SK-N-SH (cell line): Measurements from ENCODE around the gene HNF1A. TPM values are rescaled to one million over a fixed set of nuclear protein-coding genes. Genes with fewer than 3 reads are reported as not detected.

ENCODE experiments used
- CTCF ChIA-PET: fragments of 300-600, 350-600 bp; formaldehyde crosslinking; extraction: SDS; loops from one replicate; lab custom pipeline; 2021; lab: Yijun Ruan, JAX
- POLR2A ChIA-PET: fragments of 350-600 bp; sonication (Branson Sonifier 250); formaldehyde crosslinking; extraction: SDS; loops from one replicate; lab custom pipeline; 2020; ENCODE audit warnings: antibody characterized with exemption, inconsistent platforms; lab: Yijun Ruan, JAX
- DNase-seq: peaks from one replicate; pipeline ENCODE4 v3.0.0; 2012
- H2AFZ ChIP-seq: fragments of 200-600 bp; sonication (generic); 2 replicates; pipeline ENCODE4 v1.8.1; 2016; ENCODE audit warnings: antibody characterized with exemption, mild to moderate bottlenecking, low read depth
- H3F3A ChIP-seq: fragments of 200-600 bp; sonication (generic); replicated peaks from 2 replicates; pipeline ENCODE3; 2016; ENCODE audit warnings: antibody characterized with exemption, mild to moderate bottlenecking; ENCODE audit not compliant: insufficient read depth
- H3K27ac ChIP-seq, 2 experiments: fragments of 200-500 bp in 1 of 2; fragments of 200-600 bp in 1 of 2; sonication (Bioruptor generic) in 1 of 2; sonication (generic), shearing (Covaris generic) in 1 of 2; 2 replicates each; pipeline versions ENCODE4 v1.5.1 to v1.6.1; 2014 to 2016; ENCODE audit warnings: low read depth in 2 of 2, inconsistent platforms in 1 of 2, low read length in 1 of 2, mild to moderate bottlenecking in 1 of 2, mixed read lengths in 1 of 2
- H3K27me3 ChIP-seq: fragments of 200-600 bp; sonication (generic), shearing (Covaris generic); 2 replicates; pipeline ENCODE4 v1.6.1; 2016; ENCODE audit warnings: mixed run types; ENCODE audit not compliant: insufficient read depth
- H3K36me3 ChIP-seq, 2 experiments: fragments of 200-500 bp in 1 of 2; fragments of 200-600 bp in 1 of 2; sonication (Bioruptor generic) in 1 of 2; sonication (generic) in 1 of 2; replicated peaks in 1 of 2; 2 replicates each; pipeline versions ENCODE3 to v1.5.1; 2014 to 2016; ENCODE audit warnings: low read length in 1 of 2, mild to moderate bottlenecking in 1 of 2; ENCODE audit not compliant: insufficient read depth in 2 of 2, control insufficient read depth in 1 of 2
- H3K4me1 ChIP-seq, 2 experiments: fragments of 200-500 bp in 1 of 2; fragments of 200-600 bp in 1 of 2; sonication (Bioruptor generic) in 1 of 2; sonication (generic), shearing (Covaris generic) in 1 of 2; 2 replicates each; pipeline versions ENCODE4 v1.5.1 to v1.6.1; 2014 to 2016; ENCODE audit warnings: low read depth in 1 of 2, low read length in 1 of 2, mixed run types in 1 of 2; ENCODE audit not compliant: insufficient read depth in 2 of 2, control insufficient read depth in 1 of 2
- H3K4me2 ChIP-seq: fragments of 200-600 bp; sonication (generic), shearing (Covaris generic); 2 replicates; pipeline ENCODE4 v1.6.1; 2017; ENCODE audit warnings: mixed run types
- H3K4me3 ChIP-seq, 2 experiments: fragments of 200-500 bp in 1 of 2; fragments of 200-600 bp in 1 of 2; sonication (Bioruptor generic) in 1 of 2; sonication (generic), shearing (Covaris generic) in 1 of 2; 2 replicates each; pipeline versions ENCODE4 v1.5.1 to v1.8.1; 2014 to 2016; ENCODE audit warnings: low read depth in 2 of 2, inconsistent platforms in 1 of 2, low read length in 1 of 2, mild to moderate bottlenecking in 1 of 2, mixed read lengths in 1 of 2, moderate library complexity in 1 of 2
- H3K79me2 ChIP-seq: fragments of 200-600 bp; sonication (generic); 2 replicates; pipeline ENCODE4 v1.8.1; 2017; ENCODE audit warnings: mild to moderate bottlenecking; ENCODE audit not compliant: insufficient read depth
- H3K9ac ChIP-seq: fragments of 200-600 bp; sonication (generic); 2 replicates; pipeline ENCODE4 v1.6.1; 2017; ENCODE audit warnings: mixed run types
- H3K9me2 ChIP-seq: fragments of 200-600 bp; sonication (generic); 2 replicates; pipeline ENCODE4 v1.6.1; 2017; ENCODE audit warnings: mixed run types
- H3K9me3 ChIP-seq: fragments of 200-600 bp; sonication (generic); 2 replicates; pipeline ENCODE4 v1.6.1; 2017; ENCODE audit warnings: mixed run types, mild to moderate bottlenecking, moderate library complexity
- H4K20me1 ChIP-seq: fragments of 200-600 bp; sonication (generic); 2 replicates; pipeline ENCODE4 v1.6.1; 2017; ENCODE audit warnings: mild to moderate bottlenecking, mixed run types; ENCODE audit not compliant: insufficient read depth
- CHD2 ChIP-seq: fragments of 150-350 bp; IDR thresholded peaks from 2 replicates; pipeline ENCODE4 v1.6.1; 2018; ENCODE audit warnings: low read length; ENCODE audit not compliant: partially characterized antibody
- EP300 ChIP-seq, 2 experiments: IDR thresholded peaks; 2 replicates each; pipeline versions ENCODE4 v1.4.0 to v1.6.1; 2012; ENCODE audit warnings: borderline replicate concordance in 1 of 2, low read depth in 1 of 2, low read length in 1 of 2
- EZH2phosphoT487 ChIP-seq: fragments of 200-600 bp; sonication (generic); IDR thresholded peaks from 2 replicates; pipeline ENCODE4 v1.6.1; 2017; ENCODE audit warnings: low read depth, mixed run types, mild to moderate bottlenecking, antibody characterized with exemption, moderate library complexity, borderline replicate concordance
- FOXJ3 ChIP-seq: sonication (generic); formaldehyde crosslinking; IDR thresholded peaks from 2 replicates; pipeline ENCODE4 v1.5.1; 2020; ENCODE audit warnings: mild to moderate bottlenecking, missing genetic modification reagents
- GATA2 ChIP-seq: sonication (generic); formaldehyde crosslinking; IDR thresholded peaks from 2 replicates; pipeline ENCODE4 v1.5.0; 2020; ENCODE audit warnings: mild to moderate bottlenecking, missing genetic modification reagents
- POLR2AphosphoS5 ChIP-seq: IDR thresholded peaks from 2 replicates; pipeline ENCODE4 v1.6.1; 2012; ENCODE audit warnings: low read depth, low read length
- RAD21 ChIP-seq: IDR thresholded peaks from 2 replicates; pipeline ENCODE4 v1.6.1; 2012; ENCODE audit warnings: mild to moderate bottlenecking, low read length
- RXRA ChIP-seq: IDR thresholded peaks from 2 replicates; pipeline ENCODE4 v1.4.0; 2012; ENCODE audit warnings: low read depth, mild to moderate bottlenecking, borderline replicate concordance
- USF1 ChIP-seq: IDR thresholded peaks from 2 replicates; pipeline ENCODE4 v1.4.0; 2012; ENCODE audit warnings: low read depth, borderline replicate concordance
- WGBS: methylation state at CpG from one replicate; pipeline ENCODE4 v1.1.6; 2017; ENCODE audit warnings: low lambda C conversion rate; 5-methylcytosine and 5-hydroxymethylcytosine counted together
- polyA plus RNA-seq, 3 experiments: library from polyadenylated mRNA; depleted of rRNA; stranded (reverse); fragments of >200 nt; gene quantifications; 2 replicates each; pipeline ENCODE4 v1.2.3, GENCODE V29; 2012
- TF ChIP-seq, protein P1 (sequence below): IDR thresholded peaks from 2 replicates; pipeline ENCODE4 v1.4.0; 2012; ENCODE audit warnings: low read depth

The HNF1A gene
- not detected in 2 replicates for polyA plus RNA-seq (2012; rRNA removed)
- not detected in 2 replicates for polyA plus RNA-seq (2012; cell fraction: cytosol; rRNA removed)
- not detected in 2 replicates for polyA plus RNA-seq (2012; cell fraction: nucleus; rRNA removed)

GRCh38 chr12:120978296-120979219 is at the start of gene HNF1A:
Gene HNF1A (plus strand): TSS chr12:120978543. CDS start chr12:120978769, 226 bp downstream.
- no peak within 1 kb of the TSS for H3K4me3 ChIP-seq
- no peaks in the 10 kb centered on the region for H3K79me2 ChIP-seq
- H3K36me3 ChIP-seq = no peaks in the 10 kb centered on the region
- H3K9me3 ChIP-seq = no peaks in the 10 kb centered on the region
- no peak within 1 kb of the TSS for H3K4me2 ChIP-seq
- CTCF ChIA-PET = interaction anchor here (0.6 to 3.9 kb wide), 3 partner anchors 7 to 34 kb away, joined by 3 to 23 read pairs (median 11); no protein-coding TSS in a partner anchor
- no peaks in the 10 kb centered on the region for H3K27me3 ChIP-seq
- POLR2A ChIA-PET = no interaction called here
- no peaks in the 10 kb centered on the region for H3K4me1 ChIP-seq
- DNase-seq = no peak
- H3K9me2 ChIP-seq = no peaks in the 10 kb centered on the region
- H4K20me1 ChIP-seq = no peaks in the 10 kb centered on the region
- H3F3A ChIP-seq = no peaks in the 10 kb centered on the region
- WGBS = 71% methylated on average over 31 of the region's 40 CpGs
- no peak within 1 kb of the TSS for H2AFZ ChIP-seq
- H3K9ac ChIP-seq = no peak within 1 kb of the TSS
- no peak within 1 kb of the TSS for H3K27ac ChIP-seq
- TF ChIP-seq POLR2AphosphoS5 (no peak), GATA2 (CRISPR knock-in tag) (no peak), CHD2 (no peak), EP300 (IDR thresholded peaks at IDR 0.05; ENCODE audit: borderline replicate concordance in 1 of 2, low read depth in 1 of 2, low read length in 1 of 2) (no peak)
- TF ChIP-seq, protein P1, sequence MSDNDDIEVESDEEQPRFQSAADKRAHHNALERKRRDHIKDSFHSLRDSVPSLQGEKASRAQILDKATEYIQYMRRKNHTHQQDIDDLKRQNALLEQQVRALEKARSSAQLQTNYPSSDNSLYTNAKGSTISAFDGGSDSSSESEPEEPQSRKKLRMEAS = no peak

GRCh38 chr12:120928864-120929652 is 49.3 kb upstream of the HNF1A start:
- Histone ChIP-seq H3K4me3 (no peak overlapping the region), H3K9me3 (no peaks in the 10 kb centered on the region), H3K9ac (no peak overlapping the region), H3K9me2 (no peaks in the 10 kb centered on the region), H4K20me1 (no peaks in the 10 kb centered on the region), H3K27me3 (no peaks in the 10 kb centered on the region), H3K79me2 (no peaks in the 10 kb centered on the region), H3K4me2 (no peak overlapping the region), H3K36me3 (no peaks in the 10 kb centered on the region), H3K27ac (no peak overlapping the region)
- DNase-seq = no peak
- POLR2A ChIA-PET = interaction anchor here (0.5 kb wide), 1 partner anchor 180 kb away, joined by 3 read pairs; no protein-coding TSS in a partner anchor
- 66% methylated on average over 12 of the region's 13 CpGs for WGBS
- no peak for TF ChIP-seq USF1
- TF ChIP-seq RAD21 = no peak
- TF ChIP-seq CHD2 = no peak
- TF ChIP-seq FOXJ3 (CRISPR knock-in tag) = no peak
- no peak for TF ChIP-seq RXRA
- TF ChIP-seq GATA2 (CRISPR knock-in tag) = no peak
- no peak for TF ChIP-seq EZH2phosphoT487
- TF ChIP-seq, all 33 proteins: peak for 0
- Histone ChIP-seq H2AFZ (no peak overlapping the region), H3F3A (no peaks in the 10 kb centered on the region), H3K4me1 (no peaks in the 10 kb centered on the region)
- CTCF ChIA-PET = no interaction called here
